Gastrocnemius medialis (tissue), 4 donors: Measurements from ENCODE around the gene CEP20.

Experiments
- CTCF ChIP-seq, 5 experiments: fragments of 450-650 bp in 3 of 5; fragments of 200-600 bp in 2 of 5; sonication (generic) in 2 of 5; IDR thresholded peaks in 4 of 5; conservative IDR thresholded peaks in 1 of 5; 1 replicate in 4 of 5; 2 replicates in 1 of 5; pipeline ENCODE4 v1.5.1; 2016 to 2019; ENCODE audit warnings: antibody characterized with exemption in 5 of 5, mild to moderate bottlenecking in 3 of 5, moderate library complexity in 3 of 5
- POLR2A ChIP-seq, 2 donors: fragments of 450-650 bp; IDR thresholded peaks; one replicate each; pipeline ENCODE4 v1.6.1; 2017; ENCODE audit warnings: antibody characterized with exemption in 2 of 2, mild to moderate bottlenecking in 2 of 2, moderate library complexity in 2 of 2

- TF ChIP-seq CTCF (IDR thresholded peaks at IDR 0.05 in 4 of 5, conservative IDR thresholded peaks at IDR 0.05 in 1 of 5) (no peak), POLR2A (IDR thresholded peaks at IDR 0.05) (no peak)
Observed at GRCh38 chr16:15873301-15873700, 15.1 kb downstream of the CEP20 start.
